Measurements from ENCODE around the gene GABRG2. TPM values are rescaled to one million over a fixed set of nuclear protein-coding genes. Genes with fewer than 3 reads are reported as not detected.
"Not testable (repeated sequence)": the region's sequence is repeated elsewhere in the genome, so short reads cannot be mapped to it uniquely, and the experiment has no call there.

Gene GABRG2
- under 0.01 TPM for total RNA-seq

DNA sequence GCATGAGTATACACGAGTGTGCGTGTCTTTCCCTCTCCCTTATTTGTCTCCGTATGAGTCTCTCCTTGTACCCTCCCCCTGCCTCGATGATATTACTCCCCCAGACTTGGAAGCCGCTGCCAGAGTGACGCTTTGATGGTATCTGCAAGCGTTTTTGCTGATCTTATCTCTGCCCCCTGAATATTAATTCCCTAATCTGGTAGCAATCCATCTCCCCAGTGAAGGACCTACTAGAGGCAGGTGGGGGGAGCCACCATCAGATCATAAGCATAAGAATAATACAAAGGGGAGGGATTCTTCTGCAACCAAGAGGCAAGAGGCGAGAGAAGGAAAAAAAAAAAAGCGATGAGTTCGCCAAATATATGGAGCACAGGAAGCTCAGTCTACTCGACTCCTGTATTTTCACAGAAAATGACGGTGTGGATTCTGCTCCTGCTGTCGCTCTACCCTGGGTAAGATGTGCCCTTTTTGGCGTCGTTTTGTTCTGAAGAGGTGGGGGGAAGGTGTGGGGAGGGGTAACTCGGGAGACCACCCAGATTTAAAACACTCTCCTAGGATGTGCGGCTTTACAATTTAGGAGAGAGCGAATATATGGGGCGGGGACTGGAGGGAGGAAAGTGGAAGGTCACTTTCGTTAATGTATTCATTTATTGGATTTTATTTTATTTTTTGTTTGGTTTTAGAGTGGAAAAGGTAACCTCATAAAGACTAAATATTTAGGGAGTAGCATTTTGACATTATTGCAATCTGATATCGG lies at the start of gene GABRG2:
Gene GABRG2 (plus strand): TSS at position 119 of the 757 bp plus-strand sequence. CDS start 227 bp downstream, at position 346.
- no peaks in the 10 kb centered on the region for H3K27me3 ChIP-seq (ENCODE audit: insufficient read depth, low read length)
- no peak within 1 kb of the TSS for H3K4me3 ChIP-seq (ENCODE audit: low read length)
- H3K9me3 ChIP-seq (ENCODE audit: low read depth, low read length) = no peaks in the 10 kb centered on the region
- H3K4me1 ChIP-seq (ENCODE audit: insufficient read depth, low read length) = no peaks in the 10 kb centered on the region

DNA sequence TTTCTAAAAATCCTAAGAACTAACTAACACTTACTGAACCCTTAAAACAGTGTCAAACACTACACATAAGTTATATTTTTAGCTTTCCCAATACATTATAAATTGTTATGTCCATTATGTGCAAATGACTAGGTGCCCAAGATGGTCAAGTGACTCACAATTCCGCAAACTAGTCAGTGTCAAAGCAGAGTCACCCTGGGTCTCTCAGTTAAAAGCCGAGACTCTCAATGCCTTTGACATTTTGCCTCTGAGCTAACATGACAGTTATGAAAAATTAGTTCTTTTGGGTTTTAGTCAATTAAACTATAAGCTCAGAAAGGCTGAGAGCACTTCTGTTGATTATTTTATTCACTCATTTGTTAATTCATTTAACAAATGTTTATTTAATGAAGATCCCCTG lies 42.3 kb upstream of the GABRG2 start:
- no peaks in the 10 kb centered on the region for H3K27me3 ChIP-seq (ENCODE audit: insufficient read depth, low read length)
- H3K9me3 ChIP-seq (ENCODE audit: low read depth, low read length) = no peaks in the 10 kb centered on the region
- no peaks in the 10 kb centered on the region for H3K4me1 ChIP-seq (ENCODE audit: insufficient read depth, low read length)
- no peak overlapping the region for H3K4me3 ChIP-seq (ENCODE audit: low read length)

DNA sequence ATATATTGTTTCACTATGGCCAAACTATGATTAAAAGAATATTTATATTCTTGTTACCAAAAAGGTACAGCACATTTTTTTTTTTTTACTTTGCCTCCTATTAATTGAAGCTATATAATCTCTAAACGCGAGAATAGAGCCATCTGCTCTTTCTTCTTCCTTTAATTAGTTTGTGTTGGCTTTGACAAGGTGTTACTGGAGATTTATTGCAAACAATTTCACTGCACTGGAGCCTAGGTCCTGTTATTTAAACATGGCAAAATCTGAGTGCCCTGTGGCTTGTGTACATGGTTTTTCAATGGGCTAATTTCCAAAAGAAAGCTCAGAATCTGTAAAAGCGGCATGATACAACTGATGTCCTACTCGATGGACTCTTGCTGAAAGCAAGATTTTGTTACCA lies 40.8 kb upstream of the GABRG2 start:
- Histone ChIP-seq H3K4me1 (ENCODE audit: insufficient read depth, low read length) (no peaks in the 10 kb centered on the region), H3K27me3 (ENCODE audit: insufficient read depth, low read length) (no peaks in the 10 kb centered on the region), H3K4me3 (ENCODE audit: low read length) (no peak overlapping the region), H3K9me3 (ENCODE audit: low read depth, low read length) (no peaks in the 10 kb centered on the region)

DNA sequence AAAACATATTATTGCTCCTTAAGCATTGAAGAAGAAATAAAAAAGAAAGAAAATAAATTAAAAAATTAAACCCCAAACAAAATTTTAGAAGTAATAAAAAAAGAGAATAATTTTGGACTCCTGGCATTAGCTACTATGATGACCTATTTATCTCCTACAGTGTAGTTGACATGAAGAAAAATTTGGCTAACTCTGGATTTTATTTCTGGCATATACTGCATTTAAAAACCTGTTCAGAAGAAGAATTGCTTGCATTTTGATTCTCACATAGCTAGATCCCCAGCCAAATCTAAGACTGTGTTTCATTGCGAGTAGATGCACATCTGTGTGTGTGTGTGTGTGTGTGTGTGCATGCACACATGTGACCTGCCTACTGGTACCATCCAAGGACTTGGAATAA lies 30.1 kb upstream of the GABRG2 start:
- Histone ChIP-seq H3K9me3 (ENCODE audit: low read depth, low read length) (no peaks in the 10 kb centered on the region), H3K4me1 (ENCODE audit: insufficient read depth, low read length) (no peaks in the 10 kb centered on the region), H3K4me3 (ENCODE audit: low read length) (no peak overlapping the region), H3K27me3 (ENCODE audit: insufficient read depth, low read length) (no peaks in the 10 kb centered on the region)

DNA sequence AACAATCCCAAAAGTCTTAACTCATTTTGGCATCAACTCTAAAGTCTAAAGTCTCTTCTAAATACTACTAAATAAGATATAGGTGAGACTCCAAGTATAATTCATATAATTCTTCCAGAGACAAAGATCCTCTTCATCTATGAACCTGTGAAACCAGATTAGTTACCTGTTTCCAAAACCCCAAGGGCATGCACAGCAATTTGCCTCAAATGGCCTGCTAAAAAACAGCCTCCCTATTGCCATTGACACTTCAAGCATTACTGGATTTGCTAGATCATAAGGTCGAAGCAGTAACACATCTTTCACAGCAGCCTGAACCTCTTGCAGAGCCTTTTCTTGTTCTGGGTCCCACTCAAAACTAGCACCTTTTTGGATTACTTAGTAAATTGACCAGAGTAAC lies 20.3 kb upstream of the GABRG2 start:
- Histone ChIP-seq H3K9me3 (ENCODE audit: low read depth, low read length) (no peaks in the 10 kb centered on the region), H3K4me1 (ENCODE audit: insufficient read depth, low read length) (no peaks in the 10 kb centered on the region), H3K4me3 (ENCODE audit: low read length) (no peak overlapping the region), H3K27me3 (ENCODE audit: insufficient read depth, low read length) (no peaks in the 10 kb centered on the region)

DNA sequence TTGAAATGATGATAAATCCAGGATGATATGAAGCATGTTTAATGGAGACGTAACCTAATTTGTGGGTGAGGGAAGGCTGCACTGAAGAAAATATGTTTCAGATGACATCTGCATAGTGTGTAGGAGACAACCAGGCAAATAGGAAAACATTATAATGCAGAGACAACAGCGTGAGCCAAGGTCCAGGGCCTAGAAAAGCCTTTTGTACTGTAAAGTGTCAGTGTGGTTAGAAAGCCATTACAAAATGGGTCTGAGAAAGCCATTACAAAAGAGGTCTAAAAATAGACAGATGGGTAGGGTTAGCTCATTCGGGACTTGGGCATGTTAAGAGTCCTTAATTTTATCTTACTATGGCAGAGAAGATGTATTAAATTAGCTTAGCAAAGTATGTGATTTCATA lies 14.9 kb upstream of the GABRG2 start:
- no peaks in the 10 kb centered on the region for H3K27me3 ChIP-seq (ENCODE audit: insufficient read depth, low read length)
- H3K4me3 ChIP-seq (ENCODE audit: low read length) = no peak overlapping the region
- no peaks in the 10 kb centered on the region for H3K9me3 ChIP-seq (ENCODE audit: low read depth, low read length)
- no peaks in the 10 kb centered on the region for H3K4me1 ChIP-seq (ENCODE audit: insufficient read depth, low read length)

DNA sequence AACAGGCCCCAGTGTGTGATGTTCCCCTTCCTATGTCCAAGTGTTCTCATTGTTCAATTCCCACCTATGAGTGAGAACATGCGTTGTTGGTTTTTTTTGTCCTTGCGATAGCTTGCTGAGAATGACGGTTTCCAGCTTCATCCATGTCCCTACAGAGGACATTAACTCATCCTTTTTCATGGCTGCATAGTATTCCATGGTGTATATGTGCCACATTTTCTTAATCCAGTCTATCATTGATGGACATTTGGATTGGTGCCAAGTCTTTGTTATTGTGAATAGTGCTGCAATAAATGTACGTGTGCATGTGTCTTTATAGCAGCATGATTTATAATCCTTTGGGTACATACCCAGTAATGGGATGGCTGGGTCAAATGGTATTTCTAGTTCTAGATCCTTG lies 12.5 kb upstream of the GABRG2 start:
- H3K27me3 ChIP-seq (ENCODE audit: insufficient read depth, low read length); H3K4me1 ChIP-seq (ENCODE audit: insufficient read depth, low read length); H3K9me3 ChIP-seq (ENCODE audit: low read depth, low read length); H3K4me3 ChIP-seq (ENCODE audit: low read length): not testable (repeated sequence)

DNA sequence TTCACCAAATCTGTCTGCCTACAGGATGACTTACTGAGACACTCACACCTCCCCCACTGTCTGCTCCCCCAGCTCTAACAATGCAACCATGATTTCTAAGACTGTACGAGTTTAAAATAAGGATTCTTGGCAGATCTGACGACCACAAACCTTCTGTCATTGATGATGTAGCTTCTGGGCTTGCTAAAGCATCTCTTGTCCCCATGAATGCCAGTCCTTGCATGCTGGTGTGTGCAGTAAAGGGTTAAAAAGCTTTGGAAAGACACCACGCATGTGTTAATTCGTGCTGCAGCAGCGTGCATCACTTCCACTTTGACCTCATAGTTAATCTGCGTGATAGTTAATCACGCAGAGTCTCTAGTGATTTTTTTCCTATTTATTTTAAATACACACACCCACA lies 411 bp upstream of the GABRG2 start:
- no peaks in the 10 kb centered on the region for H3K9me3 ChIP-seq (ENCODE audit: low read depth, low read length)
- no peaks in the 10 kb centered on the region for H3K4me1 ChIP-seq (ENCODE audit: insufficient read depth, low read length)
- H3K27me3 ChIP-seq (ENCODE audit: insufficient read depth, low read length) = no peaks in the 10 kb centered on the region
- H3K4me3 ChIP-seq (ENCODE audit: low read length) = no peak overlapping the region

DNA sequence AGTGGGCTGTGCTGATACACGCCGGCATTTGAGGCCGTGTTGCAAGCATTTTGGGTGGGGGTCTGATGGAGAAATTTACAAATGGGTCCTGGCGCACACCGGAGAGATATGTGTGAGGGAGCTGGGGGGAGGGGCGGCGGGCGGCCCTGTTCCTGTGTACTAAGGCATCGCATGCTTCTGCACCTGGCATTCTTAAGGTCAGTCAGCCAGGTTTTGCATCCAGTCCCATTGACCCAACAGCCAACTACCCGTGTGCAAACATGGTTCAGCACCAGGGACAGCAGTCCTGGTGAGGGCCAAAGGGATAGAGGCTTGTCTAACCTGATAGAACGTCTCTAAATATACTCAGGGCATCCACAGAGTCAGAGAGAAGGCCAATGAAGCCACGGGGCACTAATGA lies 839 bp downstream of the GABRG2 start:
- Histone ChIP-seq H3K27me3 (ENCODE audit: insufficient read depth, low read length) (no peaks in the 10 kb centered on the region), H3K9me3 (ENCODE audit: low read depth, low read length) (no peaks in the 10 kb centered on the region), H3K4me1 (ENCODE audit: insufficient read depth, low read length) (no peaks in the 10 kb centered on the region), H3K4me3 (ENCODE audit: low read length) (no peak overlapping the region)

DNA sequence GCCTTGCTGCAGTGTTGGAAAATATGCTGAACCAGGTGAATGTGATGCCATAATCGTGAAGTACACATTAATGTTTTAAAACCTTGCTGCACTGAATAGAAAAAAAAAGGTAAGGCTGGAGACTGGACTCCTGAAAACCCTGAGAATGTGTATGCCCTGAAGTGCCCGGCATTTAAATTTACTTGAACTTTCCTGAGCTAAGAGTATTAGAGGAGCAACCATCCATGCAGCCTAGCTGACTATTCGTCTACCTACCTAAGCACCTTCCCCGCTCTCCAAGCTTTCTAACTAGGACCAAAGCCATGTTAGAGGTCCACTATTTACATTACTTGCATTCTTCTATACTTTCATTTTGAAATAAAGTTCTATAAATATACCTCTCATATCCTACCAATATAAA lies 1.4 kb downstream of the GABRG2 start:
- no peaks in the 10 kb centered on the region for H3K4me1 ChIP-seq (ENCODE audit: insufficient read depth, low read length)

DNA sequence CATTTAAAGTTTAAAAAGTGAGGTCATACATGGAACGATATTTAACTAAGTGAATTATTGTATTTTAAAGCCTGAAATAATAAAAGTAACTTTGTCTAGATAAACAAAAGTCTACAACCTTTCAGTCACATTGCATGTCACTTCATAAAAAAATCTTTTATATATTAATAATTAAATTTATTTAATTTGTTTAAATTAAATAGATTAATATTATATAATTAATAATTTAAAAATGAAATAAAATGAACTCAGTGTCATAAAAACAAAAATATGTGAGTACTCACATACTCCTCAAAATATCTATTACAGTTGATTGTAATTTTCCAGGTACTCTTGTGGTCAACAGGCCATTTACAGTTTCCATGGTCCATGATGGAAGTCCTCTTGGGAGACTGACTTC lies 11.2 kb downstream of the GABRG2 start:
- Histone ChIP-seq H3K4me1 (ENCODE audit: insufficient read depth, low read length) (no peaks in the 10 kb centered on the region), H3K4me3 (ENCODE audit: low read length) (no peak overlapping the region), H3K9me3 (ENCODE audit: low read depth, low read length) (no peaks in the 10 kb centered on the region), H3K27me3 (ENCODE audit: insufficient read depth, low read length) (no peaks in the 10 kb centered on the region)

More for the DNA sequence above, 1.4 kb downstream of the GABRG2 start:
- H3K27me3 ChIP-seq (ENCODE audit: insufficient read depth, low read length) = no peaks in the 10 kb centered on the region
- H3K4me3 ChIP-seq (ENCODE audit: low read length) = no peak overlapping the region
- no peaks in the 10 kb centered on the region for H3K9me3 ChIP-seq (ENCODE audit: low read depth, low read length)

DNA sequence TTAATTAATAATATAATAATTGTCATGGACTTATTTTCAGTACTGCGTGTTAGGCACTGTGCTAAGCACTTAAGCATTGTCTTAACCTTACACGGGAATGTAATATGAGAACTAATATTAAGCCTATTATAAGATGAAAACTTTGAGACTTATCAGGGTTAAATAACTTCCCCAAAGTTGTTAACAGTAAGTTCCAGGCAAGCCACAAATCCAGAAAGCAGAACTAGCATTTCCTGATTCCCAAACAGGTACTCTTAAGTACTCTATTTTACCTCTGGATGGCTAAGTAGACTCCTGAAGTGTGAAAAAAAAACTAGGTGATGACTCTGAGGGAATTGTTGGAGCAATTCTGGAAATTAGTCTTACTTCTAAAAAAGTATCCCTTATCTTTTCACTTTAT lies 23.8 kb downstream of the GABRG2 start:
- H3K4me1 ChIP-seq (ENCODE audit: insufficient read depth, low read length) = no peaks in the 10 kb centered on the region
- H3K4me3 ChIP-seq (ENCODE audit: low read length) = no peak overlapping the region
- H3K27me3 ChIP-seq (ENCODE audit: insufficient read depth, low read length) = no peaks in the 10 kb centered on the region
- no peaks in the 10 kb centered on the region for H3K9me3 ChIP-seq (ENCODE audit: low read depth, low read length)

DNA sequence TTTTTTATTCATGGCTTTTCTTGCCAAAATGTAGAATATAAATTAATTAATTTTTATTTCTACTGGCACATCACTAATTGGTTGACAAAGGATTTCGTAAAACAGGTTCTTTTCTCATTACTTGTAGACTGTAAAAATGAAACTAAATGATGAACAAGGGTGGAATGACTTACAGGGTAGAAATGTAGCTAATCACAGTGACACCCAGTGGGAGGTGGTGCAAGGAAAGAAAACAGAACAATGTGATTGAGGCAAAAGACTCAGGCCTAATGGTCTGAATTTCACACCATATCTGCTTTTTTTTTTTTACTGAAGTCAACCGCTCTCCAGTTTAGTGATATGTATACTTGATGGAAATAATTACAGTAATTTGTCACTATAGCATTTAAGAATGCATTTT lies 28.9 kb downstream of the GABRG2 start:
- H3K27me3 ChIP-seq (ENCODE audit: insufficient read depth, low read length) = no peaks in the 10 kb centered on the region
- no peak overlapping the region for H3K4me3 ChIP-seq (ENCODE audit: low read length)
- no peaks in the 10 kb centered on the region for H3K9me3 ChIP-seq (ENCODE audit: low read depth, low read length)
- H3K4me1 ChIP-seq (ENCODE audit: insufficient read depth, low read length) = no peaks in the 10 kb centered on the region

DNA sequence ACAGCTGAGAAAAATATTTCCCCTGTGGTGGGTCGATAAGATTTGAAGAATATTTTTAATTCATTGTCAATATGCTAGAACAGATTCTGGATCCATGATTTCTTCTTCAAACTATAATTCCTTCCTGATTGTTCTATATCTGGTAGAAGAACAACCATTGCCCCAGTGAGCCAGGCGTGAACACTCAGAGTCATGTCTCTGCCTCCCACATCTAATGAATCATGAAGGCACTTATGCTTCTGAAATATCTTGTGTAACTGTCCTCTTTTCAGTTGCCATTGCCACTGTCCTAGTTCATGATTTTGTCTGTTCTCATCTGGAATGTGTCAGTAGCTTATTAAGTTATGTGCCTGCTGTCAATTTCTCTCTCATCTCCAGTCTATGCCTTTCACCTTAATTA lies 40.0 kb downstream of the GABRG2 start:
- Histone ChIP-seq H3K27me3 (ENCODE audit: insufficient read depth, low read length) (no peaks in the 10 kb centered on the region), H3K4me1 (ENCODE audit: insufficient read depth, low read length) (no peaks in the 10 kb centered on the region), H3K9me3 (ENCODE audit: low read depth, low read length) (no peaks in the 10 kb centered on the region), H3K4me3 (ENCODE audit: low read length) (no peak overlapping the region)

DNA sequence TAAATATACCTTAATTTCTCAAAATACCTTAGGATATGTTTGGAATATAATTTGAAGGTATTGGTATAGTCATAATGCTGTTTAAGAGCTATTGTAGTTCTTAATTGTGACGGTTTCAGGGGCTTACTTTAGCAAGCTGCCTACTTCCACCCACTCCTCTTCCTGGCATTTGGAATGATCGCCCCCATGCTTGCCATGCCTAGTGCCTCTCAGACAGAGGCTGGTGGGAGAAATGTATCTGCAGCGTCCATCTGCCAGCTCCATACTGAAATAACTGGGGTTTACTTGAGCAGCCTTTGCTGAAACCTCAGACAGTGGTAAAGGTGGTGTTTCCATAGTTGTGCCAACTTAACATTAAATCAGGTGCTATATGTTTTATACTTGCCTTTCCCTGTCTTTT lies 52.2 kb downstream of the GABRG2 start:
- no peaks in the 10 kb centered on the region for H3K27me3 ChIP-seq (ENCODE audit: insufficient read depth, low read length)
- no peaks in the 10 kb centered on the region for H3K9me3 ChIP-seq (ENCODE audit: low read depth, low read length)
- H3K4me3 ChIP-seq (ENCODE audit: low read length) = no peak overlapping the region
- no peaks in the 10 kb centered on the region for H3K4me1 ChIP-seq (ENCODE audit: insufficient read depth, low read length)

DNA sequence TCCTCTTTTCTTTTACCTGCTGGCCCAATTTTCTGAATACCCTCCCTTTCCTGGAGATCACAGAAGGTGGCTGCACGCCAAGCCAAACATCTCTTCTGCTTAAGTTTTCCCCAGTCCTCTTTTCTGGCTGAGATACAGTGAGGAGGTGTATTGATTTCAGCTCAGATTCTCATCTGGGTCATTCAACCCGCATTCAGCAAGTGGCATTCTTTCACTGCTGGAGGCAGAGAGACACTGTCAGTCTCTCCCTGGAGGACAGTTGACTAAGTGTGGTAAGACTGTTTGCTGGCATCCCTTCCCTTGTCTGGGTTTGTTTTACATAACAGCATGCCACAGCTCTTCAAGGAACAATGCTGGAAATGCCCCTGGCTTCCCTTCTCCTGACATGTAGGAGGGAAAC lies 60.5 kb downstream of the GABRG2 start:
- H3K4me3 ChIP-seq (ENCODE audit: low read length) = no peak overlapping the region
- no peaks in the 10 kb centered on the region for H3K9me3 ChIP-seq (ENCODE audit: low read depth, low read length)
- H3K27me3 ChIP-seq (ENCODE audit: insufficient read depth, low read length) = no peaks in the 10 kb centered on the region
- H3K4me1 ChIP-seq (ENCODE audit: insufficient read depth, low read length) = no peaks in the 10 kb centered on the region
